SU-DHL-6 (cell line): ENCODE measurements around the gene HMCN2.

Source experiments
- CTCF ChIP-seq: fragments of 200-600 bp; sonication (generic); IDR thresholded peaks from one replicate; pipeline ENCODE4 v1.5.1; 2017; ENCODE audit warnings: antibody characterized with exemption, mild to moderate bottlenecking, low read length, moderate library complexity; ENCODE audit not compliant: insufficient read depth, poor library complexity, severe bottlenecking
- EZH2phosphoT487 ChIP-seq: fragments of 200-600 bp; sonication (generic), shearing (Covaris generic); conservative IDR thresholded peaks from 2 replicates; pipeline ENCODE4 v1.6.1; 2018; ENCODE audit warnings: mild to moderate bottlenecking, antibody characterized with exemption, low read length, moderate library complexity, mixed read lengths

GRCh38 chr9:130320723-130321481 lies 55.3 kb downstream of the HMCN2 start:
- TF ChIP-seq CTCF (no peak), EZH2phosphoT487 (no peak)
